ENCODE data around the gene KNDC1.

Gene KNDC1

GRCh38 chr10:133271521-133272300 lies 111.7 kb downstream of the KNDC1 start:
- no peak for DNase-seq (ENCODE audit: insufficient read length, low spot score)

GRCh38 chr10:133272301-133272963 lies 112.4 kb downstream of the KNDC1 start:
- DNase-seq (ENCODE audit: insufficient read length, low spot score) (no peak), FAIRE-seq (no peak)

More at GRCh38 chr10:133271521-133272300, 111.7 kb downstream of the KNDC1 start:
- no peak for FAIRE-seq

- FAIRE-seq (no peak), DNase-seq (ENCODE audit: insufficient read length, low spot score) (no peak)
Measured at GRCh38 chr10:133272964-133273420, 113.0 kb downstream of the KNDC1 start.

GRCh38 chr10:133273534-133274143 lies 113.6 kb downstream of the KNDC1 start:
- FAIRE-seq = no peak
- DNase-seq (ENCODE audit: insufficient read length, low spot score) = no peak

- DNase-seq (ENCODE audit: insufficient read length, low spot score) (no peak), FAIRE-seq (no peak)
Measured at GRCh38 chr10:133274751-133275683, 115.0 kb downstream of the KNDC1 start.

- no peak for FAIRE-seq
Measured at GRCh38 chr10:133275684-133276092, 115.7 kb downstream of the KNDC1 start.

More at GRCh38 chr10:133275684-133276092, 115.7 kb downstream of the KNDC1 start:
- DNase-seq (ENCODE audit: insufficient read length, low spot score) = no peak

Data from HTR-8/SVneo (cell line).